ENCODE data around the gene CYB561. TPM values are rescaled to one million over a fixed set of nuclear protein-coding genes. Genes with fewer than 3 reads are reported as not detected.

The CYB561 gene
- polyA plus RNA-seq, 3 donors, result 12.3 to 65.8 (median 16.0) TPM

DNA sequence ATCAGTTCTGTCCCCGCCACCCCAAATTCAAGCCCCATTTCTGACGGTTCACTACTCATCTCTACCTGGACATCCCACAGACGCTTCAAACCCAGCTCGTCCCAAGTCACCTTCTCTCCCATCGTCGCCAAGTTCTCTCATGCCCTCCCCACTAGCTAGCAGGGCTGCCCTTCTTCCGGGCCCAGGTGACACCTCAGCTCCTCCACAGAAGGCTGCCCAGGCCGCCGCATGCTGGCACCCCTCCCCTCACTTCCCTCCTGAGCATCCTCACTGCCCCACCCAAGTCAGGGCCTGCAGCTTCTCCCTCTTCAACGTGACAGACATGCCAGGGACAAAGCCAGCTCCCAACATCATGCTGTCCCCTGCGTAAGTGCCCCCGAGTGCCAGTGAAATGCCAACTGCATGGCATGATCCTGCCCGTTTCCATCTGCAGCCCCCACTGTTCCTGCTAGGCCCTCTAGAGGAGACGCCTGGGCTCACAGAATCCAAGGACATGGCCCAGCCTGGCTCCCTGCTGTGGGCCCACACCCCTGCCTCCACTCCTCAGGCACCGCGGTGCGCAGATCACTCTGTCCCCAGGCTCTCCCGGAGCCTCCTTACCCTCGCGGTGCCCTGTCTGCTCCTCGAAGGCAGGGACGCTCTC, 5.9 kb downstream of the CYB561 start:
- no peak overlapping the region for H3K27ac ChIP-seq (ENCODE audit: low read depth, low read length)
- WGBS, 3 donors, result 67 to 76% (median 70%) methylated on average over 22 of the region's 22 CpGs

DNA sequence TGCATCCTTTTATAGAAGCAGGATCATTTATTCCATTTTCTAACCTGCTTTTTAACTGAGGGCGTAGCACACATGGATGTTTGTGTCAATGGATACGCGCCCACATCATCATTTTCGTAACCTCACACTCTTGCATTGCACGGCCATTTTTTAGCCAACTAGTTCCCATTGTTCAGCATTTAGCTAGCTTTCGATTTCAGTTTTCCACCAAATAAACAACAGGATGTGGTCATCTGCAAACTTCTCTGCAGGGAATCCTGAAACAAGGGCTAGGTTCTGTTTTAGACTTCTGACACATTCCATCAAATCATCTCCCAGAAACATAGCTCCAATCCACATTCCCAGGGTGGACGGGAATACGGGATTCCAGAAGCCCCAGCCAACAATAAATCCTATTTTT, 6.4 kb downstream of the CYB561 start:
- WGBS, 3 donors, result 29 to 72% (median 33%) methylated on average over 8 of the region's 8 CpGs
- H3K27ac ChIP-seq (ENCODE audit: low read depth, low read length), result no peak overlapping the region

DNA sequence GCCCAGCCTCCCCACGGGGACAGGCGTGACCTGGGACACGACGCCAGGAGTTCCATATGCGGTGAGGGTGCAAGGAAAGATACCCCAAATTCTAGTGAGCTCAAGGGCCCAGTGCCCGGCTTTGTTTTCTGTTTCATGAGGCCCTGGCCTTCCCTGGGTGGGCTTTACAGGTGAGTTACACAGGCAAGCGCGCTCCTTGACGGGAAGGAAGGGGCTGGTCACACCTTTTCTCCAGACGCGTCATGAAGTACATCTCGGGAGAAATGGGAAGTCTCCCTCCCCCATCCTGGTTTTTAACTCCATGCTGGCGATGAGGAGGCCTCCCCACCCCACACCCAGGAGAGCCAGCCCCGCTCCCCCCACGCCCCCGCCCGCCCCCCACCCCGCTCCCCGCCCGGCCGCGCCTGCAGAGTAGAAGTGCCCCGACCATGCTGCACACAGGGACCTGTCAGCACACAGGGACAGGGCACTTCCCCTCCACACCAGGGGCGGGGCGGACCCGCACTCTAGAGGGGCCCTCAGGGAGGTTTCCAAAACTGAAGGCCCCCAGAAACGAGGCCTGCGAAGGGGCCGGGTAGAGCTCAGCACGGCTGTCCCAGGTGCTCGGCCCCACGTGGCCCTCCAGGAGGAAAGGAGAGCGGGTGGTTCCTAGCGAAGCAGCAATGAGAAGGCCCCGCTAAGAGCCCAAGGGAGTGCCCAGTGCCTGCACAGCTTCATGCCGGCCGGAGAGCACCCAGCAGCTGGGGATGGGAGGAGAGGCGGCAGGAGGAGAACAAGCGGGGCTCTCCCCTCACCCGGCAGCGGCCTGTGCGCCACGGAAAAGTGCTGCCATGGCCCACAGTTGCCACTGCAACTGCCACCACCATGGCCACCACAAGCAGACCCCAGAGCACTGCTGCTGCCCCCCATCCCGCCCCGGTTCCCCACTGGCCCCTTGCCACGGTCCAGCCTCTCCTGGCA, 7.7 kb downstream of the CYB561 start:
- no peak overlapping the region for H3K27ac ChIP-seq (ENCODE audit: low read depth, low read length)
- 63 to 64% (median 64%) methylated on average over 38 to 46 of the region's 46 CpGs for WGBS, 3 donors

DNA sequence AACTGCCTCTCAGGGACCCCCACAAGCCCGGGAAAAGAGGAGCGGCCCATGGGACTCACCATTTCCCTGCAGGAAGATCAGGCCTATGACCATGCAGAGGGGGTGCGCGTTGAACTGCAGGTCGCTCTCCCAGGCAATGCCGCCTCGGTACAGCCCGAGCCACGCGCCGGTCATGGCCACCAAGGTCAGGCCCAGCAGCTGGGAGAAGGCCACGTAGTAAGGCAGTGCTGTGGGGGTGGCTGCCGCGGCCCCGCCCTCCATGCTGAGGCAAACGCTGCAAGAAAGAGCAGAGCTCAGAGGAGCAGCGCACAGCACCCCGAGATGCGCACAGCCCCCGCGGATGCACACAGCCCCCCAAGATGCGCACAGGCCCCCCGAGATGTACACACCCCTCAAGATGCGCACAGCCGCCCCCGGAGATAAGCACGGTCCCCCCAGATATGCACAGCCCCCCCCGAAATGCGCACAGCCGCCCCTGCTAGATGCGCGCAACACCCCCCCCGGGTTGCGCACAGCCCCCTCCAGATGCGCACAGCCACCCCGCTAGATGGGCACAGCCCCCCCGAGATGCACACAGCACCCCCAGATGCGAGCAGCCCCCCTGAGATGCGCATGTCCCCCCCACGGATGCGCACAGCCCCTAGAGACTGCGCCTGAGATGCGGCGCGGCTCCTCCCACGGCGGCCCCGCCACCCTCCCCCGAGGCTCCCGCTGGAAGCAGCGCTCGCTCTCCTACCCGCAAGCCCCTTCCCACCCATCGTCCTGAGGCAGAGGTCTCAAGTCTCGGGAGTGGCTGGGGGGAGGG, 8.6 kb downstream of the CYB561 start:
- 44 to 74% (median 71%) methylated on average over 55 of the region's 55 CpGs for WGBS, 3 donors
- H3K27ac ChIP-seq (ENCODE audit: low read depth, low read length), result no peak overlapping the region

DNA sequence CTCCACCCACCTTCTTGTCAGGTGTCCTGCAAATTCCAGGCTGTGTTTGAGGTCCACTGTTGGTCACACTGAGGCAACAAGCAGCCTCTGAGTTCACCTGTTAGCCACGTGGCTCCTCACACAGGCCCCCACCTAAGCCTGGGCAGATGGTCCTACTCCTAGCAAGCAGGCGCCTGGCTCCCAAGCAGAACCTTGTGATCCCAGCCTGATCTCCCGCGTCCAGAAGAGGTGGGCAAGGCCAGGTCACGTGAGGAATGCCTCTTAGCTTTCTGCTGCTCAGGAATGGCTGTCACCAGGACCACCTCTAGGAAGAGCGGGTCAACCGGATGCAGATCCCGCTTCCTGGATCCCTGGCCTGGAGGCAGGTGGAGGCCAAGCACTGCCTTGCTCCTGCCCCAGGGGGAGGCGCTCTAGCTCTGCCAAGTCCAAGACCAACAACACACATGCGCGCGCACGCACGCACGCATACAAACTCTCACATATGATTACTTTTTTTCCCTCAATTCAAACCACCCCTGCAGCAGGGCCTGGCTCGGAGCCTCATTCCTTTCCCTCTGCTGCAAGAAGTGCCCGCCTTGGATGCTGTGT, 9.5 kb downstream of the CYB561 start:
- WGBS, 3 donors, result 43 to 78% (median 70%) methylated on average over 17 of the region's 17 CpGs
- H3K27ac ChIP-seq (ENCODE audit: low read depth, low read length), result no peak overlapping the region

DNA sequence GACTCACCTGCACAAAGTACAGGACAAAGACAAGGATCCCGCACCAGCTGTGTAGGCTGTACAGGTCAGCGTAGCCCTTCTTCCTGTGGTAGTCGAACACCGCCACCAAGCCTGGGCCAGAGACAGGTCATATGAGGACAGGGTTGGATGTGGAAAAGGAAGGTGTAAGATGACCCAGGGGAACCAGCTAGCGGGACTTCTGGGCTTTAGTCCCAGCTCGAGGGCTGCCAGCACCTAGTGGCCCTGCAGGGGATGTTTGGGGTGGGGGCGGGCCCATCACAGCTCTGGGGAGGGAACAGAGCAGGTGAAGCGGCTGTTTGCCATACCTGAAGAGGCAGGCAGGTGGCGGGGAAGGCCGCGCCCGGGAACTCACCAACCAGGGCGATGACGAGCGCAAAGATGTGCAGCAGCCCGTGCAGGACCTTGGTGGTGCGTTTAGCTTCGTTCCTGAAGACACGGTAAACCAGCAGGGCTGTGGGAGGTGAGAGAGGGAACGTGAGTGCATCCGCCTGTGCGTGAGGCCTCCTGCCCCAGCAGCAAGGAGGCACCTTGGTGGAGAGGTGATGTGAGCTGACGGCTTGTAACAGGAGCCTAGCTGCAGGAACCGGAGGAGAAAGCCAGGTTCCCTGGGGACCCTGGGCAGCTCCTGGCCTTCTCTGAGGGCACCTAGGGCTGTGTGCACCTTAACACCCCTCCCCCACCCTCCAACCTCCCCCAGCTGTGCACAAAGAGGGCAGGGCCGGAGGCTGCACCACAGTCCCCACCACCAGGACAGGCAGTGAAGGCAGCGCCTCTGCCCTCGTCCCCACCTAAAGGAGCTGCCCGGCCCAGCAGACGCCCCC, 10.2 kb downstream of the CYB561 start:
- no peak overlapping the region for H3K27ac ChIP-seq (ENCODE audit: low read depth, low read length)

DNA sequence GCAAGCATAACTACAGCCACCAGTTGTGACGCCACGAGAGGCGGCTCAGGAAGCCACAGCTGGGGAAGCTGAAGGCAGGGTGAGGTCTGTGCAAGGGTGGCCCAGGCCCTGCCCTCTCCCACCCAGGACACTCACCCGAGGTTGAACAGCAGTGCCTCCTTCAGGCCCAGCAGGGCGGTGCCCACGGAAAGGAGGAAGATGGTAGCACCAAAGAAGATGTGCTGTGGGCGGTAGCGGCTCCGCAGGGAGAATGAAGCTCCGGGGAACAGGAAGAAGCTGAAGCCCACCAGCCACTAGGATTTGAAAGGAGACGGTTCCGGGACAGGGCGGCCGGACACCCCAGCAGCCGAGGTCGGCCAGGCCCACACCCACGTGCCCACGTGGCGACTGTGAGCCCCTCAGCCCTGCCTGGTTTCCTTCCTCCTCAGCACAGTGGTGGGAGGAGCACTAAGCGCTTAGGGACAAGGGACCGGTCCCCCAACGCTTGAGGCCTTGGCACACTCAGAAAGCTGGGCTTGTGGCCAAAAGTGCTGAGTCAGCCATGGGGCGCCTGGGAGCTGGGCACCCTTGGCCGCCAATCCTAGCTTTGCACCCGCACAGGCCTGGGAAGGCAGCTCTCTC, 11.0 kb downstream of the CYB561 start:
- 36 to 42% (median 38%) methylated on average over 24 to 25 of the region's 25 CpGs for WGBS, 3 donors
- H3K27ac ChIP-seq (ENCODE audit: low read depth, low read length), result no peak overlapping the region

More for the DNA sequence above, 10.2 kb downstream of the CYB561 start:
- WGBS, 3 donors, result 37 to 80% (median 79%) methylated on average over 28 to 29 of the region's 29 CpGs

DNA sequence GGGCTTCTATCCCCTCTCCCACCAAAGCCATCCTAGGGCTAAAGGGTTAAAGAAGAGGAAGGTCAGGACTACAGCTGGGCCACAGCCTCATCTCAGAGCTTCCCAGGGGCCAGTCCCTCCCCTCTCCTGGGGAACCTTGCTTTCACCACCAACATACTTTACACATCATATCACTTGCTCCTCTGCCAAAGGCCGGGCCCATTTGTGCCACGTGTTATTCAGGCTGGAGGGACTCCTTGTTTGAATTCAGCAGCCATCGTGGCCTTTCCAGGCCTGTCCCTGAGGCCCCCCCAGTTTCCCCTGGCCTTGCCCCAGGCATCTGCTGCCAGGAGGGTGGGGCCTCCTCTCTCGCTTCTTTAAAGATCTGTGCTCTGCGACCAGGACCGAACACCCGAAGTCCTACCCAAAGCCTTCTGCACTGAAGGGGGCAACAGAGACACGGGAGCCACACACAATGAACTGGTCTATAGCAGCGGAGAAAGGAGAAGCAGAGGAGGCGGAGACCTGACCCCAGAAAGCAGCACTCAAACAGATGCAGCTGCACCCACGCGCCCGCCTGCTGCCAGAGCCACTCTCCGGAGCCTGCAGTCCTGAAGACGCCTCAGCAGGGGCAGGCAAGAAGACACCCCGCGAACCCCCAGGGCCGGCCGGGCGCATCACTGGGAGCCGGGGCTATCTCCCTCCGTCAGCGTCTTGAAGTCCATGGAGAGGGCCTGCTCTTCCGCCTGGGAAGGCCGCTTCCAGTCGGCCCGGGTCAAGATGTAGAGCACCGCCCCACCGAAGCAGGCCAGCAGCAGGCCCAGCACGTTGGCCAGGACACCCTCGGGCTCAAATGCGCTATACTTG, 12.1 kb downstream of the CYB561 start:
- peak overlapping the region; percentile 6 for H3K27ac ChIP-seq (ENCODE audit: low read depth, low read length)
- WGBS, 3 donors, result 53 to 56% (median 54%) methylated on average over 29 to 32 of the region's 32 CpGs

DNA sequence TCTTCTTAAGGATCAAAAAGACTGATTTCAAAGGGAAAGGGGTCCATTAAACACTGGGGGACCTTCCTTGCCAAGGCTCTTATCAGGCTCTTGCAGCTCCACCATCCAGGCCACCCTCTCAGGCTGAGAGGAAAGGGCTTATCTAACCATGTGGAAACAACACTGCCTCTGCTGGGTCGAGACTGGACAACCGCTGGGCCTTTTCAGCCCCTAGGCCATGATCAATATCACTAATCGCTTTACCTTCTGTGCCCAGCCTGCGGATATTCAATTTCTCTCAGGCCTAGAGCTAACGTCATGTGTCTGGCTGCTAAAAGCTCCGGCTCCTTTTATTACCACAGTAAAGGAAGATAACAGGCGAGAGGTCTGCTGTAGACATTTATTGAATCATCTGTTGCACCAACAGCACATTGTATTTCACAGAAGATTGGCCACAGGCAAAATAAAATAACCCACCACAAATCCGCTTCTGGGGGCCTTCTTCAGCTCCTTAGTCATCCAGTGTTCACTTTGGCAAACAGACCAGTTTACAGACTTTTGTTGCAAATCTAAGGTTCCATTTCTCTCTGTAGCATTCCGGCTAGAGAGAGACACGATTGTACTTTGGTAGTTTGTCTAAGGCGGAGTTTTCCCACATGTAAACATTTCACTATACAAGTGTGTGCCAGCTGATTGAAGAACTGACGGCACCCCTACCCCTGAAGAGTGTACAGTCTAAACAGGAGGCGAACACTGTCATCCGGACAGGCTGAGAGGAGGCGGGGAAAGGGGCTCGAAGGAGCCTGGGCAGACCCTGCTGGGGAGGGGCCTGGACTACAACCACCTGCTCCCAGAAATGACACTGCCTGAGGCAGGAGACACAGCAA, 13.9 kb downstream of the CYB561 start:
- no peak overlapping the region for H3K27ac ChIP-seq (ENCODE audit: low read depth, low read length)
- 36 to 86% (median 82%) methylated on average over 16 of the region's 16 CpGs for WGBS, 3 donors

DNA sequence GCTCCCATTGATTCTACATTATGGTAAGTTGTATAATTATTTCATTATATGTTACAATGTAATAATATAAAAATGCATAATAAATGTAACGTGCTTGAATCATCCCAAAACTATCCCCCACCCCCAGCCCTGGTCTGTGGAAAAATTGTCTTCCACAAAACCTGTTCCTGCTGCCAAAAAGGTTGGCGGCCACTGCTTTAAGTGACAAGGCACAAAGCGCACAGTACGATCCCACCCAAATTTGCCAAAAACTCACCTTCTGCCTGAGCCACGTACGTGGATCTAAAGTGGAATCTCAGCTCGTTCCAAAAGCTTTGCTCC, 14.5 kb downstream of the CYB561 start:
- no peak overlapping the region for H3K27ac ChIP-seq (ENCODE audit: low read depth, low read length)
- 77 to 94% (median 90%) methylated on average over 7 of the region's 7 CpGs for WGBS, 3 donors

DNA sequence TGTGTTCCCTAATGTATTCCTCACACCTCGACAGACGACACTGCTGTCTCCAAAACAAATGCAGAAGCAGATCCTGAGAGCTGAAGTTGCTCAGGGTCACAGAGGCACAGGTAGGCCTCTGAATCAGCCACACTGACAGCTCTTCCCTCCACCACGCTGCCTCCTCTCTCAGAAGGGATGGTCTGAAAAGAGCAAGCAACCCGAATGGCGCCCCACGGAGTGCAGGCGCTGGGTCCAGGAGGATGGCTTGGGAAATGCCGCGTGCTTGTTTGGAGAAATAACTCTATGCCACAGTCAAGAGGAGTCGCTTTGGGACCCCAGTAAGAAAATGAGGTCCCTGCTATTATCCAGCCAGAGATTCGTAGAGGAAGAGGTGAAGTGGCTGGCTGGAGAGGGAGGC, 15.9 kb downstream of the CYB561 start:
- 86 to 91% (median 89%) methylated on average over 11 of the region's 11 CpGs for whole genome bisulfite sequencing, 3 donors
- H3K27ac ChIP-seq (ENCODE audit: low read depth, low read length), result no peak overlapping the region

DNA sequence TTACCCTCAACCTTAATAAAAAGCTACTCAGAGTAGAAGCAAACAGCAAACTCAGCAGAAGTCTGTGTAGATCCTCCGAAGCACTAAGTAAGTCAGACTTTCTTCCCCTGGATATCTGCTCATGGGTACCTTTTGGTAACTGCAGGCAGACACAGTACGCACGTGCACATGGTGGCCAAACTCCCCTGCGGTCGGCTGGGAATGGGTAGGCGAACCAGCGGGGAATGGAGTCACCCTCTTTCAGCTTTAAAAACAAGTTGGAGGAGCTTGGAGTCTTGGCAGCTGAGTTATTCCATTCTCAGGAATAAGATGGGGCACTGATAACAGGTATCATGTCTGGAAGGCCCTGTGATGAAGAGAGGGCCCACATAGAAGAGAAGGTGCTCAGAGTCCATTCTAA, 16.3 kb downstream of the CYB561 start:
- WGBS, 3 donors, result 92 to 96% (median 95%) methylated on average over 7 of the region's 7 CpGs
- H3K27ac ChIP-seq (ENCODE audit: low read depth, low read length), result no peak overlapping the region

DNA sequence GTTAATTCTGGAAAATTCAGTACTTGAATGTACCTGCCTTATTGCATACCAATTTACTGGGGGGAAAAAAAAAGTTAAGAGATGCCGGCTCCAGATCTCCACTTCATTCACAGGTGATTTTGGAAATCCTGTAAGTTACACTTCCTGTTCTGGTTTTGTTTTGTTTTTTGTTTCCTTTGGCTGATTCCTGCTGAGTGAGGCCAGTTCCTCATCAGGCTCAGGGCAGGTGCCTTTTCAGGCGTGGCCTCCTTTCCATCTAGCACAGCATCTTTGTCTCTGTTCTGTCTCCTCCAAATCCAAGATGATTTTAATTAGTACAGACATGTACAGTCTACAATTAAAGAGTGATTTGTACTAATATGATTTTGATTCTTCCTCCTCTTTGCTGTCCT, 19.2 kb downstream of the CYB561 start:
- H3K27ac ChIP-seq (ENCODE audit: low read depth, low read length), result no peak overlapping the region
- 52 to 78% (median 66%) methylated on average over 2 of the region's 2 CpGs for WGBS, 3 donors

DNA sequence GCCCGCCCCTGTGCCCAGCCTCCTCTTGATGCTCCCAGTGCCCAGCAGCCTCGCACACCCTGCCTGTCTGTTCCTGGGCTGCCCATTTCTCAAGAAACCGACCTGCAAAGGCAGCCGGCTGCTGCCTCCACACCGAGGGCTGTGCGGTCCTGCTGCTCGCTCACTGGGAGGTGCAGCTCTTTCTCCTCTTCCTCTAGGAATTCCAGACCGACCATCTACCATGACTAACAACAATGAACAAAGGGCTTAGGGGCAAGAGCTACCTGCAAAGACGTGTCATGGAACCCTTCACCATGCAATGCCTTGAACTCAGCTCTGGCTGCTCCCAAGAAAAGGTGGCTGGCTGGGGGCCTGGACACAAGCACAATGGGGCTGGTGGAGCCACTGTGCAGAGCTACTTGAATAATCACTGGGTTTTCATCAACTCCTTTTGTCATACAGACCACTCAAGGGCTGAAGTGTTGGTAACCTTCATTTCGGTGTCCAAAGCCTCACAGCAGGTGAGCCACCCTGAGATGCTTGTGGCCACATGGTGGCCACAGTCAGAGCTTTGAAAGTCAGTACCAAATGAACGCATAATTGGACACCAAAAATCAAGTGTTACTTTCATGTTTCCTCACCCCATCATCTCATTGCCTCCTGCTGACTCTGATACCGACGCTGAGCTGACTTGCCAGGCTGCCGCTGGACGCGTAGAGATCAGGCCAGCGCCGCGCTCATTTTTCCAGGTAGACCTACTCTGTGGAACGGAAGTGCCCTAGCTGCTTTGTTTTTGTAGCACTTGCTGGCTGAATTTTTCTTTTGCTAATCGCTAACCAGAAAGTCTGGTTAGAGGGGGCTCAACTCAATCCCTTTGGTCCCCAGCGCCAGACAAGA, 19.8 kb downstream of the CYB561 start:
- no peak overlapping the region for H3K27ac ChIP-seq (ENCODE audit: low read depth, low read length)
- 87 to 91% (median 88%) methylated on average over 22 of the region's 22 CpGs for WGBS, 3 donors

DNA sequence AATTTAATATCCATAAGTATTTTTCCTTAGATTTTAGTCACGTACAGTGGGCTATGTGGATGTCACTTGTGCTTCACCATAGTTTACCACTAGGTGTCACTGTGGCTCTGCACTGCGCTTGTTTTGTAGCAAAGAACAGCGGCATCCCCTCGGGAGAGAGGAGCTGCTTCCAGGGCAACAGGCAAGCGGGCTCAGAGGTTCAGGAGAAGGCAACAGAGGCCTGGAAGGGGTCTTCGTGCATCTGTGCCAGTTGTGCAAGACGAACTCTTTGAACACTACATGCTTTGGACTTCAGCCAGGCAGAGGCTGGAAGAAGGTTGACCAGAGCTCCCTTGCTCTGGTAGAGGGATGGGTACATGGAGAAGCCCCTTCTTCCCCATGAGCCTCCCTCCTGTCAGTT, 20.6 kb downstream of the CYB561 start:
- 0 to 1% (median 1%) methylated on average over 7 of the region's 7 CpGs for WGBS, 3 donors
- H3K27ac ChIP-seq (ENCODE audit: low read depth, low read length), result no peak overlapping the region
